HL-60 (cell line): ENCODE results near the gene FANCC.

ENCODE experiments used
- CTCF ChIP-seq: IDR thresholded peaks from one replicate; pipeline ENCODE4 v1.5.1; 2011; ENCODE audit warnings: low read length, control low read depth, inconsistent platforms; ENCODE audit not compliant: insufficient read depth
- GABPA ChIP-seq: IDR thresholded peaks from 2 replicates; pipeline ENCODE4 v1.6.1; 2012; ENCODE audit warnings: low read depth
- POLR2AphosphoS5 ChIP-seq: IDR thresholded peaks from 2 replicates; pipeline ENCODE4 v1.6.1; 2012; ENCODE audit warnings: low read depth
- REST ChIP-seq: IDR thresholded peaks from 2 replicates; pipeline ENCODE4 v1.6.1; 2012; ENCODE audit warnings: low read depth; ENCODE audit not compliant: insufficient replicate concordance

- no peak for TF ChIP-seq CTCF
- no peak for TF ChIP-seq POLR2AphosphoS5
- no peak for TF ChIP-seq GABPA
- TF ChIP-seq REST: no peak
Observed at GRCh38 chr9:95150903-95151302, 166.6 kb downstream of the FANCC start.
